Fibroblast of peridontal ligament (primary cell): ENCODE results near the gene KCND3.
"Not testable (repeated sequence)": the region's sequence is repeated elsewhere in the genome, so short reads cannot be mapped to it uniquely, and the experiment has no call there.

Experiments used
- DNase-seq: peaks from one replicate; pipeline ENCODE4 v3.0.0-alpha.2; 2010; ENCODE audit errors: extremely low read depth

Gene KCND3

GRCh38 chr1:111742938-111743549 is 246.4 kb downstream of the KCND3 start:
- peak; percentile 64 for DNase-seq

GRCh38 chr1:111742292-111742691 is 247.2 kb downstream of the KCND3 start:
- DNase-seq: not testable (repeated sequence)

- DNase-seq: peak; percentile 71
These were observed 249.3 kb downstream of the KCND3 start for GRCh38 chr1:111739925-111740765.

GRCh38 chr1:111739194-111739924 is 250.1 kb downstream of the KCND3 start, which contains the start of gene INKA2:
TSS of gene INKA2 (minus strand) at chr1:111739395. CDS start at chr1:111739242, 153 bp downstream.
- DNase-seq: peak; percentile 81

- DNase-seq: peak; percentile 73
These were observed 250.9 kb downstream of the KCND3 start for GRCh38 chr1:111738436-111739193.

- DNase-seq: no peak
These were observed 251.4 kb downstream of the KCND3 start for GRCh38 chr1:111738133-111738435.

GRCh38 chr1:111737216-111738132 is 252.0 kb downstream of the KCND3 start:
- DNase-seq: no peak

GRCh38 chr1:111736548-111737215 is 252.8 kb downstream of the KCND3 start:
- DNase-seq: peak; percentile 51

- no peak for DNase-seq
These were observed 253.5 kb downstream of the KCND3 start for GRCh38 chr1:111735858-111736544.

GRCh38 chr1:111735321-111735720 is 254.1 kb downstream of the KCND3 start:
- DNase-seq: peak; percentile 66

- DNase-seq: no peak
These were observed 254.6 kb downstream of the KCND3 start for GRCh38 chr1:111734856-111735255.

- no peak for DNase-seq
These were observed 255.0 kb downstream of the KCND3 start for GRCh38 chr1:111734426-111734825.

GRCh38 chr1:111733992-111734341 is 255.5 kb downstream of the KCND3 start:
- no peak for DNase-seq

GRCh38 chr1:111733183-111733991 is 256.1 kb downstream of the KCND3 start:
- DNase-seq: peak; percentile 96

GRCh38 chr1:111732718-111733117 is 256.8 kb downstream of the KCND3 start:
- DNase-seq: no peak

GRCh38 chr1:111731956-111732355 is 257.5 kb downstream of the KCND3 start:
- DNase-seq: no peak

GRCh38 chr1:111730706-111731105 is 258.8 kb downstream of the KCND3 start:
- DNase-seq: no peak

GRCh38 chr1:111729946-111730681 is 259.4 kb downstream of the KCND3 start:
- DNase-seq: no peak
